Lower lobe of right lung (tissue), 2 donors: ENCODE results near the gene DACT2. TPM values are rescaled to one million over a fixed set of nuclear protein-coding genes. Genes with fewer than 3 reads are reported as not detected.

Source experiments
- ATAC-seq, 2 donors: fragments of 200-7000 bp; cut with Tn5 transposase; one replicate each; pipeline ENCODE4 v1.9.1; 2020 to 2022; ENCODE audit warnings: mild to moderate bottlenecking in 2 of 2, moderate library complexity in 2 of 2
- DNase-seq: peaks from one replicate; pipeline ENCODE4 v3.0.0-alpha.2; 2020
- H3K27ac ChIP-seq: fragments of 200-600 bp; one replicate; pipeline ENCODE4 v1.8.0; 2022
- H3K27me3 ChIP-seq: fragments of 200-600 bp; one replicate; pipeline ENCODE4 v1.8.0; 2022; ENCODE audit warnings: low read depth
- H3K36me3 ChIP-seq: fragments of 200-600 bp; one replicate; pipeline ENCODE4 v1.8.0; 2022; ENCODE audit warnings: mild to moderate bottlenecking
- H3K4me1 ChIP-seq: fragments of 200-600 bp; one replicate; pipeline ENCODE4 v1.8.0; 2022
- H3K4me3 ChIP-seq: fragments of 200-600 bp; one replicate; pipeline ENCODE4 v1.8.0; 2022; ENCODE audit warnings: mild to moderate bottlenecking
- H3K9me3 ChIP-seq: fragments of 200-600 bp; one replicate; pipeline ENCODE4 v1.8.0; 2022
- intact Hi-C: fragments of 100-400 bp; cut with DNase I; formaldehyde crosslinking; loops from one replicate; pipeline ENCODE4 v1.11.0; 2022
- total RNA-seq: library from RNA; stranded (reverse); fragmentation: NEBNext Ultra II Directional; extraction: Animal tissue kit (Norgen Biotek cat#: 25700); gene quantifications from one replicate; pipeline ENCODE4 v1.2.1, GENCODE V29; 2021
- TF ChIP-seq, protein P1 (sequence below): fragments of 200-600 bp; IDR thresholded peaks from one replicate; pipeline ENCODE4 v1.8.0; 2022; ENCODE audit warnings: antibody characterized with exemption, mild to moderate bottlenecking
- donor health status: DM: no; HTN: yes; CAD: no; lungs with severe emphysema.

DACT2 gene
- total RNA-seq, 1 donor from 2014 or later, result 2.4 TPM

DNA sequence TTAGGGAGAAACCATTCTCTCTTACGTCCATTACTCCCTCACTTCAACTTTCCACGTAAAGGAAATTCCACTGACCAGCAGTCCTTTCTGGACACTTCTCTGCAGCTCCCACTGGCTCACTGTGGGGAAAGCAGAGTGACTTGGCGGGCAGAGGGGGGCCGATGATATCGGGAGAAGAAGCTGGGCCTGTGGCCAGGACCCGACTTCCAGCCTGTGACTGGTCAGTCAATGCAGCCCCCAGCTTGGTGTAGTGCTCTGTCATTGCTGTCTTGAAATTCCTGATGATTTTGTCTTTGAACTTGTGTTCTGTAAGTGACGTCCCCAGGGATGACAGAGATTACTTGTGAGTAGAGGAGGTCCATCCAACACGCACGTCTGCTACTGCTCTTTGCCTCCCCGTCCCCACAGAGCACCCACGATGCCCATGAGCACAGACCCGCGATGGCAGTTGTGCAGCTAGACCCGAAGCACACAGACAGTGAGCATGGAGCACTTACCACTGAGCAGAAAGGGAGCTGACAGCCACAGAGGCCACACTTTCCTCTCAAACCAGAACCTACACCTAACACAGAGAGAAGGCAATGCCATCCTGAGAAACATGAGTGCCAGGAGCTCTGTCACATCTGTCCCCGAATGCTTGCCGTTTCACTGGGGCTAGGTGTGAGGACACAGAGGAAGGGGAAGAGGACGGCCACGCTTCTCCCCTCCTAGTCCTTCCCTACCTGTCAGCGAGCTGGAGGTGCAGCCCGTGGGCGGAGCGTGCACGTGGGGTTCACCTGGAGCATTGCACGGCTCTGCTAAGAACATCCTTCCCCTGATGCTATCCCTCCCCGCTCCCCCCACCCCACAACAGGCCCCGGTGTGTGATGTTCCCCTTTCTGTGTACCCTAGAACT is 25.7 kb downstream of the DACT2 start:
- DNase-seq (no peak), ATAC-seq (no peak)
- Histone ChIP-seq H3K4me3 (no peak overlapping the region), H3K36me3 (no peaks in the 10 kb centered on the region), H3K9me3 (no peaks in the 10 kb centered on the region), H3K27ac (no peak overlapping the region), H3K4me1 (no peaks in the 10 kb centered on the region), H3K27me3 (no peaks in the 10 kb centered on the region)
- TF ChIP-seq, protein P1, sequence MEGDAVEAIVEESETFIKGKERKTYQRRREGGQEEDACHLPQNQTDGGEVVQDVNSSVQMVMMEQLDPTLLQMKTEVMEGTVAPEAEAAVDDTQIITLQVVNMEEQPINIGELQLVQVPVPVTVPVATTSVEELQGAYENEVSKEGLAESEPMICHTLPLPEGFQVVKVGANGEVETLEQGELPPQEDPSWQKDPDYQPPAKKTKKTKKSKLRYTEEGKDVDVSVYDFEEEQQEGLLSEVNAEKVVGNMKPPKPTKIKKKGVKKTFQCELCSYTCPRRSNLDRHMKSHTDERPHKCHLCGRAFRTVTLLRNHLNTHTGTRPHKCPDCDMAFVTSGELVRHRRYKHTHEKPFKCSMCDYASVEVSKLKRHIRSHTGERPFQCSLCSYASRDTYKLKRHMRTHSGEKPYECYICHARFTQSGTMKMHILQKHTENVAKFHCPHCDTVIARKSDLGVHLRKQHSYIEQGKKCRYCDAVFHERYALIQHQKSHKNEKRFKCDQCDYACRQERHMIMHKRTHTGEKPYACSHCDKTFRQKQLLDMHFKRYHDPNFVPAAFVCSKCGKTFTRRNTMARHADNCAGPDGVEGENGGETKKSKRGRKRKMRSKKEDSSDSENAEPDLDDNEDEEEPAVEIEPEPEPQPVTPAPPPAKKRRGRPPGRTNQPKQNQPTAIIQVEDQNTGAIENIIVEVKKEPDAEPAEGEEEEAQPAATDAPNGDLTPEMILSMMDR, result no peak
- intact Hi-C loops, result no loop called here

DNA sequence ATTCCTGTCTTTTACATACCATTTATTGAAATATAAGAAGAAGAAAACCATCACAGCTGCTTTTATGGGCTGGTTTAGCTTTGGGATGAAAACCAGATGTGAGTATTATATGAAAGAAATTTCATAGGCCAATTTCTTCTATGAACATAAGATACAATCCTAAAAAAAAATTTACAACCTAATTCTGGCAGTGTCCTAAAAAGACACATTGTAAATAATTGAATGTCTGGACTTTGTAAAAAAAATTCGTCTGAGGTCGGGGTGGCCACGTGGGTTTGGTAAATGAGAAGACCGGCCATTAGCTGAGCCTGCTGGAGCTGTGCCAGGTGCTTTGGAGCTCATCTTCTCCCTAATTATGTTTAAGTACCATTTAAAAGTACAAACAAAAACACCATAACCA is 26.8 kb downstream of the DACT2 start:
- Histone ChIP-seq H3K4me3 (no peak overlapping the region), H3K9me3 (no peaks in the 10 kb centered on the region), H3K36me3 (no peaks in the 10 kb centered on the region), H3K27ac (no peak overlapping the region), H3K4me1 (no peaks in the 10 kb centered on the region), H3K27me3 (no peaks in the 10 kb centered on the region)
- ATAC-seq, result no peak
- DNase-seq, result no peak
- TF ChIP-seq, protein P1, result no peak
- intact Hi-C loops, result no loop called here

DNA sequence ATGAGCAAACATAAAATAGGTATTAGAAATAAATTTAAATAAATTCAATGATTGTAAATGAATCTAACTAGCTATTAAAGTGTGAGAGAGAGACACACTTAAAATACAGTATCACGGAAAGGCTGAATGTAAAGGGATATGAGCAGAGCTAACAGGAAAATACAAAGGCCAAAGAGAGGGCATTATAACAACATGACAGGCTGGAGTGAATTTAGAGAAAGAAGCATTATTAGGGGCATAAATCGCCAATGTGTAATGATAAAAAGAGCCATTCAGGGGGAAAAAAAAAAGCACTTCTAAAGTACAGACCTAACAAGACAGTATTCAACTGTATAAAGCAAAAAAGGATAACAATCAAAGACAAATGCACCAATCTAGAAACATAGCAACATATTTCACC is 28.1 kb downstream of the DACT2 start:
- ATAC-seq (no peak), DNase-seq (no peak)
- no peak overlapping the region for H3K4me3 ChIP-seq
- H3K36me3 ChIP-seq, result no peaks in the 10 kb centered on the region
- intact Hi-C loops, result no loop called here
- H3K27ac ChIP-seq, result no peak overlapping the region
- no peaks in the 10 kb centered on the region for H3K27me3 ChIP-seq
- H3K9me3 ChIP-seq, result no peaks in the 10 kb centered on the region
- no peaks in the 10 kb centered on the region for H3K4me1 ChIP-seq
- TF ChIP-seq, protein P1, result no peak

DNA sequence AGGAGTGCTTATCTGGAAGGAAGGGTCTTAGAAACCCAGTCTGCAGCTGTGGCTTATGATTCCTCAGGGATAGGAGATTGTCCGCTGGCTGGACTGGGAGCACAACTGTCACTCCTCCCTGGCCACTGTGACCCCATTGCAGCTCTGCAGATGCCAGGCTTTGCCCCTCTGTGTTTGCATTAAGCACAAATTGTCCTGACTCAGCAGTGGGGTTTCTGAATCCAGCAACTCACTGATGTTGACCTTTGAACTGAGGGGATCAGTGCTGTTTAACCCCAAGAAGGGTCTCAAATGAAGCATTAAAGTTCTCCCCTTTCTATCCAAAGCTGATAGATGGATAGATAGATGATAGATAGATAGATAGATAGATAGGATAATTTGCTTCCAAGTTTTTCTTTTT is 29.5 kb downstream of the DACT2 start:
- ATAC-seq (no peak), DNase-seq (no peak)
- H3K4me3 ChIP-seq, result no peak overlapping the region
- TF ChIP-seq, protein P1, result no peak
- intact Hi-C loops, result no loop called here
- H3K4me1 ChIP-seq, result no peaks in the 10 kb centered on the region
- no peaks in the 10 kb centered on the region for H3K9me3 ChIP-seq
- H3K27ac ChIP-seq, result no peak overlapping the region
- H3K27me3 ChIP-seq, result no peaks in the 10 kb centered on the region
- H3K36me3 ChIP-seq, result no peaks in the 10 kb centered on the region

DNA sequence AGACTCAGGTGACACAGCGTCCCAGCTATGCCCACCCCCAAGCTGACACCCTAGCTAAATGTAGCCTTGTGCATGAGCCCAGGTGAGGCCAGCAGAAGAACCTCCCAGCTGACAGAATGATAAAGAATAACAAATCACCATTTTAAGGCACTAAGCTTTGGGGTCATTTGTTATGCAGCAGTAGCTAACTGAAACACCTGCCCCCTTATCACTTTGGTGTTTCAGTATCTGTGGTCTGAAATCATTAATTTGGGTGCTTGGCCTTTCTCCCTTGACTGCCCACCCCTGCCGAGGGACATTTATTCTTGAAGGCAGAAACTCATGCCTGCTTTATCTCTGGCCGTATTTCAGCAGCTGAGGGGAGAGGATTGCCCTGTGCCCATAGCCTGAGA is 30.0 kb downstream of the DACT2 start:
- Histone ChIP-seq H3K4me3 (no peak overlapping the region), H3K27me3 (no peaks in the 10 kb centered on the region), H3K36me3 (no peaks in the 10 kb centered on the region), H3K4me1 (no peaks in the 10 kb centered on the region), H3K9me3 (no peaks in the 10 kb centered on the region), H3K27ac (no peak overlapping the region)
- ATAC-seq, result no peak
- TF ChIP-seq, protein P1, result no peak
- no peak for DNase-seq
- intact Hi-C loops, result no loop called here
